Bronchial epithelial cell (primary cell): ENCODE results near the gene PHF10. TPM values are rescaled to one million over a fixed set of nuclear protein-coding genes. Genes with fewer than 3 reads are reported as not detected.

Experiments used
- DNase-seq: peaks from one replicate; pipeline ENCODE4 v3.0.0-alpha.2; 2010; ENCODE audit warnings: low read depth
- FAIRE-seq: peaks from 2 replicates; lab custom pipeline; 2011; peaks lifted over from hg19 to GRCh38; lab: Jason Lieb, UNC
- H3K27me3 ChIP-seq: 2 replicates; pipeline ENCODE4 v1.5.1; 2011; ENCODE audit warnings: low read length; ENCODE audit not compliant: control insufficient read depth, insufficient read depth
- H3K36me3 ChIP-seq: 2 replicates; pipeline ENCODE4 v1.5.1; 2011; ENCODE audit warnings: low read length; ENCODE audit not compliant: control insufficient read depth, insufficient read depth
- H3K4me3 ChIP-seq: 2 replicates; pipeline ENCODE4 v1.5.1; 2011; ENCODE audit warnings: mild to moderate bottlenecking, low read depth, low read length, control low read depth
- total RNA-seq: library from RNA; depleted of rRNA; stranded (reverse); fragments of >200 nt; gene quantifications from 2 replicates; pipeline ENCODE4 v1.2.1, GENCODE V29; 2014
- TF ChIP-seq, protein P1 (sequence below): IDR thresholded peaks from 2 replicates; pipeline ENCODE4 v1.5.1; 2011; ENCODE audit warnings: mild to moderate bottlenecking, moderate library complexity, low read length, control low read depth, inconsistent platforms; ENCODE audit not compliant: insufficient read depth, severe bottlenecking

Gene PHF10
- total RNA-seq, 1 donor from 2014 or later = 14.0 TPM

DNA sequence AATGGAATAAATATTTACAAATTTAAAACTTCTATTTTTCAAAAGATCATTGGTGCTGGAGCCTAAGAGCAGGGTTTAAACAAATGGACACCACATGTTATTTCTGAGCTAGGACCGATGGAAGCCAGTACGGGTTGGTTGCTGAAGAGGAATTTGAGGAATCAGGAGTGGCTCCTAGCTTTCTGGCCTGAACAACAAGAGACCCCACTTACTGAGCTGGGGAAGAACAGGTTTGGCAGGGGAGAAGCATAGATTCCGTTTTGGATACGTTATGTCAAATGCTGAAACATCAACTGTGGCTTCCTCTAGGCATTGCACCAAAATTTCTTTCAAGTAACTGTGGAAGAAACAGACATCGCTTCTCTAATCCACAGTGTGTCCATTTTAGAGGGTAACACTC is 29.2 kb downstream of the PHF10 start:
- FAIRE-seq = no peak
- Histone ChIP-seq H3K36me3 (peaks cover 2% of the 10 kb centered on the region), H3K4me3 (no peak overlapping the region), H3K27me3 (no peaks in the 10 kb centered on the region)
- no peak for DNase-seq
- TF ChIP-seq, protein P1, sequence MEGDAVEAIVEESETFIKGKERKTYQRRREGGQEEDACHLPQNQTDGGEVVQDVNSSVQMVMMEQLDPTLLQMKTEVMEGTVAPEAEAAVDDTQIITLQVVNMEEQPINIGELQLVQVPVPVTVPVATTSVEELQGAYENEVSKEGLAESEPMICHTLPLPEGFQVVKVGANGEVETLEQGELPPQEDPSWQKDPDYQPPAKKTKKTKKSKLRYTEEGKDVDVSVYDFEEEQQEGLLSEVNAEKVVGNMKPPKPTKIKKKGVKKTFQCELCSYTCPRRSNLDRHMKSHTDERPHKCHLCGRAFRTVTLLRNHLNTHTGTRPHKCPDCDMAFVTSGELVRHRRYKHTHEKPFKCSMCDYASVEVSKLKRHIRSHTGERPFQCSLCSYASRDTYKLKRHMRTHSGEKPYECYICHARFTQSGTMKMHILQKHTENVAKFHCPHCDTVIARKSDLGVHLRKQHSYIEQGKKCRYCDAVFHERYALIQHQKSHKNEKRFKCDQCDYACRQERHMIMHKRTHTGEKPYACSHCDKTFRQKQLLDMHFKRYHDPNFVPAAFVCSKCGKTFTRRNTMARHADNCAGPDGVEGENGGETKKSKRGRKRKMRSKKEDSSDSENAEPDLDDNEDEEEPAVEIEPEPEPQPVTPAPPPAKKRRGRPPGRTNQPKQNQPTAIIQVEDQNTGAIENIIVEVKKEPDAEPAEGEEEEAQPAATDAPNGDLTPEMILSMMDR = no peak

DNA sequence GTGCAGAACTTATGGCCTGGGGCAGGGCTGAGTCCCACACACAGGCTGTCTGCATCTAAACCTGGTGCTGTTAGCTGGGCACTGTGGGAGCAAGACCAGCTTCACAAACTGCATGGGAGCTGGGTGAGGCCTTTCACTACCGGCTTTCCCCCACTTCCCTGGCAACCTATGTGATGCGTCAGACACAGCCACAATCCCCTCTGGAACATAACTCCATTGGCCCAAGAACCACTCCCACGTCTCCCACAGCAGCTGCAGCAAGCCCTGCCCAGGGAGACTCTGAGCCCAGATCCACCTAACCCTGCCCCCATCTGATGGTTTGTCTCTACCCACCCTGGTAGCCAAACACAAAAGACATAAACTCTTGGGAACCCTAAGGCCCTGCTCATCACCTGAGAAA is 31.8 kb downstream of the PHF10 start:
- DNase-seq (no peak), FAIRE-seq (no peak)
- TF ChIP-seq, protein P1 = no peak
- Histone ChIP-seq H3K36me3 (no peaks in the 10 kb centered on the region), H3K4me3 (no peak overlapping the region), H3K27me3 (no peaks in the 10 kb centered on the region)

DNA sequence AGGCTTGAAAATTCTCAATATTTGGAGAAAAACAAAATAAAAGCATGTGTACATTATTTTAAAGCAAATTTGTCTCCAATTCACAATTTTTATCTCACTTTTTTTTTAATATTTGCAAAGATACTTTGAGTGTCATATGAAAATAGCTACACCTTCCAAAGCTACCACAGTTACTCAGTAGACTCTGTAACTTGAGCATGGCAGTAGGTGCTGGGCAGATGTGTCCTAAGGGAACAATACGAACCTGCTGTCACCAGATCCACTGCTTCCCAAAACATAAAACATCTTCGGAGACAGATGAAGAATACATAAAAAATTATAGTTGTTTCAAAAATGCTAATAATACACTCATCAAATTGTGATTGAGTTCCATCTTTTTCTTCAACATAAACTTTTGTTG is 33.0 kb downstream of the PHF10 start:
- TF ChIP-seq, protein P1 = no peak
- H3K36me3 ChIP-seq = no peaks in the 10 kb centered on the region
- no peaks in the 10 kb centered on the region for H3K27me3 ChIP-seq
- H3K4me3 ChIP-seq = no peak overlapping the region
- no peak for DNase-seq
- FAIRE-seq = no peak

DNA sequence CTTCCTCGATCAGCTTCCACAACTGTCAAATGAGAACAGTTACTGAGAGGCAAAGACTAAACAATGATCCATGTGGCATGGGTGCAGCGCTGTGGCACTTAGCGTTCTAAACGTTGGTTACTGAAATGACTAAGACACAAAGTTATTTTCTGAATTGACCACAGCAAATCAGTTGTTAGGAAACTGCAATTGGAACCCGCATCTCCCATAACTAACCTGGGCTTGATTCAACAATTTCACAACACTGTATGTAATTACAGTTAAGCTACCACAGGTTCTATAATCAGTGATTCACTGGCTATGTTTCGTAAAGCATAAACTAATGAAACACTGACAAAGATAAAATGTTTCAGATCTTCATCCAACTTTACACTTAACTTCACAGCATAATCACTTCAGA is 35.0 kb downstream of the PHF10 start:
- H3K36me3 ChIP-seq = no peaks in the 10 kb centered on the region
- H3K4me3 ChIP-seq = no peak overlapping the region
- DNase-seq (peak; percentile 83), FAIRE-seq (peak; percentile 90)
- no peaks in the 10 kb centered on the region for H3K27me3 ChIP-seq
- TF ChIP-seq, protein P1 = no peak

DNA sequence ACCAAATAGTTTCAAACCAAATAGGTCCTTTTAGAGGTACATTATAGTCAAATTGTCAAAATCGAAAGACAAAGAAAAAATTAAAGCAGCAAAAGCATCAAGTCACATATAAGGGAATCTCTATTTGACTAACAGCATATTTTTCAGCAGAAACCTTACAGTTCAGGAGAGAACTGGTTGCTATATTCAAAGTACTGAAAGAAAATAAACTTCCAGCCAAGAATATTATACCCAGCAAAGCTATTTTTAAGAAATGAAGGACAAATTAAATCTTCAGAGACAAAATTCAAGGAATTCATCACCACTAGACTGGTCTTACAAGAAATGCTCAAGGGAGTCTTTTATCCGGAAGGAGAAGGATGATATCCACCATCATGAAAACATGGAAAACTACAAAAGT is 38.4 kb downstream of the PHF10 start:
- no peak for FAIRE-seq
- H3K4me3 ChIP-seq = no peak overlapping the region
- H3K36me3 ChIP-seq = peaks cover 5% of the 10 kb centered on the region
- no peaks in the 10 kb centered on the region for H3K27me3 ChIP-seq
- DNase-seq = no peak
- TF ChIP-seq, protein P1 = no peak

DNA sequence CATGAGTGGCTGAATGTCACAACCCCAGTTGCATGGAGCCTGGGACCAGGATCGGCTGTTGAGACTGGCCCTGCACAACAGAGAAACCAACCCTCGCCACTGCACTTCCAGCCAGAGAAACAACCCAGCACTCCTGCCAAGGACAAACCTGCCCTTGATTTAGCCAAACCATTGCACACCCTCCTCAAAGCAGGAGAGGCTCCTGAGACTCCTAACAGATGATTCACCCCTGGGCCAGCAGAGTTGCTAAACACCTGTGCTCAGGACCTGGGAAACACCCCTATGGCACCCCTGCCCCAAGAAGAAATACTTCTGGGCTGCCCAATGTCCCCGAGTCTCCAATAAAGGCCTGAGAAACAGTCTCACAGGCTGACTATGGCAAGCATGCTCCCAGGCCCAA is 40.2 kb downstream of the PHF10 start:
- DNase-seq = peak; percentile 12
- FAIRE-seq = no peak
- Histone ChIP-seq H3K27me3 (no peaks in the 10 kb centered on the region), H3K36me3 (peaks cover 5% of the 10 kb centered on the region), H3K4me3 (no peak overlapping the region)
- TF ChIP-seq, protein P1 = no peak
